Brain microvascular endothelial cell (primary cell): ENCODE measurements around the gene PRPF31.

Experiments used
- DNase-seq: peaks from one replicate; pipeline ENCODE4 v3.0.0-alpha.2; 2020
- H3K27ac ChIP-seq: fragments of 250-450 bp; sonication (Bioruptor Pico); 2 replicates; pipeline ENCODE4 v1.5.1; 2020; ENCODE audit warnings: mild to moderate bottlenecking, moderate library complexity
- H3K27me3 ChIP-seq: fragments of 250-450 bp; sonication (Bioruptor Pico); replicated peaks from 2 replicates; pipeline ENCODE4 v1.5.1; 2020; ENCODE audit warnings: mild to moderate bottlenecking
- H3K36me3 ChIP-seq: fragments of 250-450 bp; sonication (Bioruptor Pico); replicated peaks from 2 replicates; pipeline ENCODE4 v1.5.1; 2020; ENCODE audit warnings: mild to moderate bottlenecking
- H3K4me3 ChIP-seq: 2 replicates; pipeline ENCODE4 v1.5.1; 2011; ENCODE audit warnings: low read depth, mild to moderate bottlenecking, control low read depth, low read length, moderate library complexity
- CTCF ChIP-seq: IDR thresholded peaks from 2 replicates; pipeline ENCODE4 v1.5.1; 2011; ENCODE audit warnings: low read depth, mild to moderate bottlenecking, moderate library complexity, low read length, control low read depth, inconsistent platforms; ENCODE audit errors: missing control alignments
- in situ Hi-C: cut with HindIII; loops from 2 replicates; pipeline ENCODE4 v1.10.0; 2017; ENCODE audit warnings: low sequenced_read_pairs, low pct_ligation_motif_present

PRPF31 gene

GRCh38 chr19:54115109-54116063 is at the start of gene PRPF31, which contains the start of gene TFPT:
Gene PRPF31 (plus strand): TSS chr19:54115754. CDS start chr19:54118279, 2,525 bp downstream.
Gene TFPT (minus strand): TSS chr19:54115657. CDS start chr19:54115269, 388 bp downstream.
- no peak for TF ChIP-seq CTCF
- Histone ChIP-seq H3K36me3 (peaks cover 30% of the 10 kb centered on the region), H3K27me3 (no peaks in the 10 kb centered on the region), H3K4me3 (peak within 1 kb of the TSS; percentile 90), H3K27ac (peak within 1 kb of the TSS; percentile 91)
- peak; percentile 99 for DNase-seq
- in situ Hi-C loops, result no loop called here

GRCh38 chr19:54069470-54069869 is 46.1 kb upstream of the PRPF31 start:
- TF ChIP-seq CTCF, result no peak
- Histone ChIP-seq H3K4me3 (no peak overlapping the region), H3K36me3 (no peaks in the 10 kb centered on the region), H3K27me3 (no peaks in the 10 kb centered on the region), H3K27ac (no peak overlapping the region)
- in situ Hi-C loops, result no loop called here
- DNase-seq, result no peak

GRCh38 chr19:54073829-54074228 is 41.7 kb upstream of the PRPF31 start:
- Histone ChIP-seq H3K27ac (no peak overlapping the region), H3K4me3 (no peak overlapping the region), H3K27me3 (no peaks in the 10 kb centered on the region), H3K36me3 (no peaks in the 10 kb centered on the region)
- in situ Hi-C loops, result no loop called here
- TF ChIP-seq CTCF, result no peak
- DNase-seq, result no peak

- Histone ChIP-seq H3K36me3 (no peaks in the 10 kb centered on the region), H3K27me3 (no peaks in the 10 kb centered on the region), H3K27ac (no peak overlapping the region), H3K4me3 (no peak overlapping the region)
- in situ Hi-C loops, result no loop called here
- TF ChIP-seq CTCF, result no peak
- no peak for DNase-seq
These were observed 40.7 kb upstream of the PRPF31 start for GRCh38 chr19:54074851-54075250.

GRCh38 chr19:54077334-54077733 is 38.2 kb upstream of the PRPF31 start:
- no peak overlapping the region for H3K27ac ChIP-seq
- no peaks in the 10 kb centered on the region for H3K27me3 ChIP-seq
- H3K4me3 ChIP-seq, result no peak overlapping the region
- in situ Hi-C loops, result no loop called here
- no peaks in the 10 kb centered on the region for H3K36me3 ChIP-seq
- TF ChIP-seq CTCF, result no peak
- DNase-seq, result no peak
